ENCODE data around the gene ETV2. TPM values are rescaled to one million over a fixed set of nuclear protein-coding genes. Genes with fewer than 3 reads are reported as not detected.
"Not testable (repeated sequence)": the region's sequence is repeated elsewhere in the genome, so short reads cannot be mapped to it uniquely, and the experiment has no call there.

The ETV2 gene
- total and polyA plus RNA-seq, 4 donors = 0.17 to 1.8 (median 1.1) TPM

DNA sequence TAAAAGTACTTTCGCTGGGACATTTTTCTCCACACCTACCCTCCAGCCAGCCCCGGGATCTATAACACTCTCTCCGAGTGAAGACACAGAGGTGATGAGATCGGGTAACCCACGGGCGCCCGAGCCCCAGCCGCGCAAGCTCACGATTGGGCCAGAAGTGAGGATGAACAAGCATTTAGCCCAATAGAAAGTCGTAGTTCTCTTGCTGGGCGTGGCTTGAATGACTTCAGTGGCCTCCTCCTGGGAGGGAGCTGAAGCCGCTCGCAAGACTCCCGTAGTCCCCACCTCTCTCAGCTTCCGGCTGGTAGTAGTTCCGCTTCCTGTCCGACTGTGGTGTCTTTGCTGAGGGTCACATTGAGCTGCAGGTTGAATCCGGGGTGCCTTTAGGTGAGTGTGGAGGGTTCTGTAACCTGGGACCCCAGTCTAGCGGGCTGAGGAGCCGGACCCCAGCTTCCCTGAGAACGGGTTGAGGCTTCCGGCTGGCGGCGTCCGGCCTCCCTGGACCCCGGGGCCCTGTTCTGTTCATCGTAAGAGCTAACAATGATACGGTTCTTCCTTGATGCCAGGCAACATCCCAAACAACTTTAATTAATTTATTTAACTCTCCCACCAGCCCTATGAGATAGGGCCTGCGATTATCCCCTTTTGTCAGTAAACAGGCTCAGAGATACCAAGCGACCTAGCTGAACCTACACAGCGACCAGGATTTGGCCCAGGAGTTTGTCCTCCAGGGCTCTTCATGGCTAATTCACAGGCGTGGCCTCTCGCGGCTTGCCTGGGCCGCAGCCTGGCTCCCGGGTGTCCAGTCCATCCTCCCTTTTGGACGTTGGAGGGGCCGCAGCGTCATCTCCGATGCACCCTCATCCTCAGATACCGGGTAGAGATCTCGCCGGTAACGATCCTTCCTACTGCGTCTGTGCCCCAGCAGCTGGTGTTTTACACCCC is 6.7 kb downstream of the ETV2 start, which contains the start of gene COX6B1 (continued):
- no peak for TF ChIP-seq FOXA1 (IDR thresholded peaks at IDR 0.05)
- TF ChIP-seq HNF4A (conservative IDR thresholded peaks at IDR 0.05) = no peak
- TF ChIP-seq, protein P1, sequence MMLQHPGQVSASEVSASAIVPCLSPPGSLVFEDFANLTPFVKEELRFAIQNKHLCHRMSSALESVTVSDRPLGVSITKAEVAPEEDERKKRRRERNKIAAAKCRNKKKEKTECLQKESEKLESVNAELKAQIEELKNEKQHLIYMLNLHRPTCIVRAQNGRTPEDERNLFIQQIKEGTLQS (IDR thresholded peaks at IDR 0.05) = no peak
- TF ChIP-seq EGR1 (IDR thresholded peaks at IDR 0.05; ENCODE audit: low read depth in 2 of 2) = no peak
- TF ChIP-seq GABPA (IDR thresholded peaks at IDR 0.05 in 1 of 2, conservative IDR thresholded peaks at IDR 0.05 in 1 of 2) = peak; percentile 94 to 97

DNA sequence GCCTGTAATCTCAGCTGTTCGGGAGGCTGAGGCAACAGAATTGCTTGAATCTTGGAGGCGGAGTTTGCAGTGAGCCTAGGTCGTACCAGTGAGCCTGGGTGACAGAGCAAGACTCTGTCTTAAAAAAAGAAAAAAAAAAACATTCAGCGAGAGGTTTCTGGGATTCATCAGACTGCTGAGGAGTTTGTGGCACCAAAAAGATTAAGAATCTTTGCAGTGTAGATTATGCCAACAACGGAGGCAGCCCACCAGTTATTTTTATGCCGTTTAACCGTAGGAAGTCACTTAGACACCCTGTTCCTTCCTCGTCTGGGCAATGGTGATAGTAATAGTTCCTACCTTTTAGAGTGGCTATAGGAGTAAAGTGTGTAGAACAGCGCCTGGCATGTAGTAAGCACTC is 9.0 kb downstream of the ETV2 start:
- no peak overlapping the region for H3K27ac ChIP-seq (ENCODE audit: low read depth in 1 of 2, low read length in 2 of 2)
- H3K27me3 ChIP-seq (ENCODE audit: control insufficient read depth in 4 of 4, insufficient read depth in 4 of 4, low read length in 3 of 4) = no peaks in the 10 kb centered on the region
- WGBS = 85% methylated on average over 9 of the region's 9 CpGs
- peaks cover 5 to 14% (median 9%) of the 10 kb centered on the region in 4 donors for H3K4me1 ChIP-seq (ENCODE audit: control insufficient read depth in 4 of 4, insufficient read depth in 4 of 4, low read length in 3 of 4)
- no peak for DNase-seq (ENCODE audit: low spot score)
- H3K36me3 ChIP-seq (ENCODE audit: control insufficient read depth in 4 of 4, insufficient read depth in 3 of 4, low read depth in 1 of 4, low read length in 3 of 4) = peaks cover 7 to 30% (median 14%) of the 10 kb centered on the region in 4 donors
- TF ChIP-seq, protein P2, sequence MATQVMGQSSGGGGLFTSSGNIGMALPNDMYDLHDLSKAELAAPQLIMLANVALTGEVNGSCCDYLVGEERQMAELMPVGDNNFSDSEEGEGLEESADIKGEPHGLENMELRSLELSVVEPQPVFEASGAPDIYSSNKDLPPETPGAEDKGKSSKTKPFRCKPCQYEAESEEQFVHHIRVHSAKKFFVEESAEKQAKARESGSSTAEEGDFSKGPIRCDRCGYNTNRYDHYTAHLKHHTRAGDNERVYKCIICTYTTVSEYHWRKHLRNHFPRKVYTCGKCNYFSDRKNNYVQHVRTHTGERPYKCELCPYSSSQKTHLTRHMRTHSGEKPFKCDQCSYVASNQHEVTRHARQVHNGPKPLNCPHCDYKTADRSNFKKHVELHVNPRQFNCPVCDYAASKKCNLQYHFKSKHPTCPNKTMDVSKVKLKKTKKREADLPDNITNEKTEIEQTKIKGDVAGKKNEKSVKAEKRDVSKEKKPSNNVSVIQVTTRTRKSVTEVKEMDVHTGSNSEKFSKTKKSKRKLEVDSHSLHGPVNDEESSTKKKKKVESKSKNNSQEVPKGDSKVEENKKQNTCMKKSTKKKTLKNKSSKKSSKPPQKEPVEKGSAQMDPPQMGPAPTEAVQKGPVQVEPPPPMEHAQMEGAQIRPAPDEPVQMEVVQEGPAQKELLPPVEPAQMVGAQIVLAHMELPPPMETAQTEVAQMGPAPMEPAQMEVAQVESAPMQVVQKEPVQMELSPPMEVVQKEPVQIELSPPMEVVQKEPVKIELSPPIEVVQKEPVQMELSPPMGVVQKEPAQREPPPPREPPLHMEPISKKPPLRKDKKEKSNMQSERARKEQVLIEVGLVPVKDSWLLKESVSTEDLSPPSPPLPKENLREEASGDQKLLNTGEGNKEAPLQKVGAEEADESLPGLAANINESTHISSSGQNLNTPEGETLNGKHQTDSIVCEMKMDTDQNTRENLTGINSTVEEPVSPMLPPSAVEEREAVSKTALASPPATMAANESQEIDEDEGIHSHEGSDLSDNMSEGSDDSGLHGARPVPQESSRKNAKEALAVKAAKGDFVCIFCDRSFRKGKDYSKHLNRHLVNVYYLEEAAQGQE (IDR thresholded peaks at IDR 0.05) = no peak
- TF ChIP-seq TAF1 (conservative IDR thresholded peaks at IDR 0.05) = no peak
- no peak for TF ChIP-seq JUND (IDR thresholded peaks at IDR 0.05)
- TF ChIP-seq, protein P3, sequence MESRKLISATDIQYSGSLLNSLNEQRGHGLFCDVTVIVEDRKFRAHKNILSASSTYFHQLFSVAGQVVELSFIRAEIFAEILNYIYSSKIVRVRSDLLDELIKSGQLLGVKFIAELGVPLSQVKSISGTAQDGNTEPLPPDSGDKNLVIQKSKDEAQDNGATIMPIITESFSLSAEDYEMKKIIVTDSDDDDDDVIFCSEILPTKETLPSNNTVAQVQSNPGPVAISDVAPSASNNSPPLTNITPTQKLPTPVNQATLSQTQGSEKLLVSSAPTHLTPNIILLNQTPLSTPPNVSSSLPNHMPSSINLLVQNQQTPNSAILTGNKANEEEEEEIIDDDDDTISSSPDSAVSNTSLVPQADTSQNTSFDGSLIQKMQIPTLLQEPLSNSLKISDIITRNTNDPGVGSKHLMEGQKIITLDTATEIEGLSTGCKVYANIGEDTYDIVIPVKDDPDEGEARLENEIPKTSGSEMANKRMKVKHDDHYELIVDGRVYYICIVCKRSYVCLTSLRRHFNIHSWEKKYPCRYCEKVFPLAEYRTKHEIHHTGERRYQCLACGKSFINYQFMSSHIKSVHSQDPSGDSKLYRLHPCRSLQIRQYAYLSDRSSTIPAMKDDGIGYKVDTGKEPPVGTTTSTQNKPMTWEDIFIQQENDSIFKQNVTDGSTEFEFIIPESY (IDR thresholded peaks at IDR 0.05) = no peak
- no peak for TF ChIP-seq YY1 (IDR thresholded peaks at IDR 0.05)
- TF ChIP-seq FOXA2 (IDR thresholded peaks at IDR 0.05) = no peak
- TF ChIP-seq NR2F2 (IDR thresholded peaks at IDR 0.05) = no peak
- TF ChIP-seq, protein P4, sequence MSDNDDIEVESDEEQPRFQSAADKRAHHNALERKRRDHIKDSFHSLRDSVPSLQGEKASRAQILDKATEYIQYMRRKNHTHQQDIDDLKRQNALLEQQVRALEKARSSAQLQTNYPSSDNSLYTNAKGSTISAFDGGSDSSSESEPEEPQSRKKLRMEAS (IDR thresholded peaks at IDR 0.05) = no peak
- no peak overlapping the region for H3K4me3 ChIP-seq (ENCODE audit: low read depth in 1 of 3, low read length in 3 of 3)
- H3K9ac ChIP-seq (ENCODE audit: low read depth in 1 of 2, low read length in 2 of 2) = no peak overlapping the region
- no peaks in the 10 kb centered on the region for H3K9me3 ChIP-seq (ENCODE audit: control insufficient read depth in 4 of 4, low read length in 3 of 4)

DNA sequence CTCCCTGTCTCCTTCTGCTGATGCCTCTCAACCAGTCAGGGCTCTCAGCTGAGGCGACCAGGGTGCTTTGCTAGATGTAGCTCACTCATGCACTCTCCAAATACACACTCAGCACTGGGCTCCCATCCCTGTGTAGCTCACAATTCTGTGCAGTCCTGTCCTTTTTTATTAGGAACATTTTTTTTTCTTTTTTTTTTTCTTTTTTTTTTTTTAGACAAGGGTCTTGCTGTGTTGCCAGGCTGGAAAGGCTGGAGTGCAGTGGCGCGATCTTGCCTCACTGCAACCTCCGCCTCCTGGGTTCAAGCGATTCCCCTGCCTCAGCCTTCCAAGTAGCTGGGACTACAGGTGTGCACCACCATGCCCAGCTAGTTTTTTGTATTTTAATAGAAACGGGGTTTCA is 13.3 kb downstream of the ETV2 start:
- not testable (repeated sequence) for H3K27me3 ChIP-seq (ENCODE audit: control insufficient read depth in 4 of 4, insufficient read depth in 4 of 4, low read length in 3 of 4); H3K9ac ChIP-seq (ENCODE audit: low read depth in 1 of 2, low read length in 2 of 2); H3K4me1 ChIP-seq (ENCODE audit: control insufficient read depth in 4 of 4, insufficient read depth in 4 of 4, low read length in 3 of 4); H3K27ac ChIP-seq (ENCODE audit: low read depth in 1 of 2, low read length in 2 of 2); DNase-seq (ENCODE audit: low spot score); H3K4me3 ChIP-seq (ENCODE audit: low read depth in 1 of 3, low read length in 3 of 3); H3K9me3 ChIP-seq (ENCODE audit: control insufficient read depth in 4 of 4, low read length in 3 of 4)
- 94% methylated on average over 6 of the region's 6 CpGs for WGBS
- peaks cover 18 to 63% (median 31%) of the 10 kb centered on the region in 4 donors for H3K36me3 ChIP-seq (ENCODE audit: control insufficient read depth in 4 of 4, insufficient read depth in 3 of 4, low read depth in 1 of 4, low read length in 3 of 4)

All from liver (tissue), 9 donors.